ENCODE measurements around the gene SBSN.

- TF ChIP-seq EP300 (IDR thresholded peaks at IDR 0.05; ENCODE audit: borderline replicate concordance) (no peak), REST (IDR thresholded peaks at IDR 0.05; ENCODE audit: low read depth) (no peak), FOXM1 (IDR thresholded peaks at IDR 0.05; ENCODE audit: borderline replicate concordance, low read depth) (no peak), TAF1 (IDR thresholded peaks at IDR 0.05; ENCODE audit: low read depth) (no peak), RAD21 (IDR thresholded peaks at IDR 0.05; ENCODE audit: low read depth) (no peak), YY1 (IDR thresholded peaks at IDR 0.05; ENCODE audit: low read depth) (no peak), EGR1 (IDR thresholded peaks at IDR 0.05) (no peak)
- TF ChIP-seq, protein P1, sequence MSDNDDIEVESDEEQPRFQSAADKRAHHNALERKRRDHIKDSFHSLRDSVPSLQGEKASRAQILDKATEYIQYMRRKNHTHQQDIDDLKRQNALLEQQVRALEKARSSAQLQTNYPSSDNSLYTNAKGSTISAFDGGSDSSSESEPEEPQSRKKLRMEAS (IDR thresholded peaks at IDR 0.05): no peak
These were observed 34.2 kb upstream of the SBSN start for GRCh38 chr19:35562336-35562735.
